Measurements from ENCODE around the gene GOLM1.

GOLM1 gene

GRCh38 chr9:86043999-86044398 lies 55.4 kb downstream of the GOLM1 start:
- no peak for ATAC-seq (replicated peaks)
- Mint-ChIP-seq H3K27me3 (no peaks in the 10 kb centered on the region), H3K27ac (no peak overlapping the region), H3K9me3 (peaks cover 0 to 5% of the 10 kb centered on the region in 2 donors), H3K4me1 (no peaks in the 10 kb centered on the region), H3K4me3 (no peak overlapping the region), H3K36me3 (no peaks in the 10 kb centered on the region)
- DNase-seq = no peak

- Mint-ChIP-seq H3K9me3 (peaks cover 0 to 5% of the 10 kb centered on the region in 2 donors), H3K36me3 (no peaks in the 10 kb centered on the region), H3K4me3 (no peak overlapping the region), H3K27me3 (no peaks in the 10 kb centered on the region), H3K27ac (no peak overlapping the region), H3K4me1 (no peaks in the 10 kb centered on the region)
- DNase-seq (no peak), ATAC-seq (replicated peaks) (no peak)
Observed at GRCh38 chr9:86043586-86043985, 55.8 kb downstream of the GOLM1 start.

- Mint-ChIP-seq H3K4me3 (no peak overlapping the region), H3K27ac (no peak overlapping the region), H3K9me3 (peaks cover 0 to under 1% of the 10 kb centered on the region in 2 donors), H3K4me1 (no peaks in the 10 kb centered on the region), H3K36me3 (no peaks in the 10 kb centered on the region), H3K27me3 (no peaks in the 10 kb centered on the region)
- no peak for DNase-seq
- no peak for ATAC-seq (replicated peaks)
Observed at GRCh38 chr9:86042199-86042978, 57.0 kb downstream of the GOLM1 start.

- H3K4me3 Mint-ChIP-seq = no peak overlapping the region
- no peaks in the 10 kb centered on the region for H3K36me3 Mint-ChIP-seq
- DNase-seq (no peak), ATAC-seq (replicated peaks) (no peak)
- peaks cover 0 to 4% of the 10 kb centered on the region in 2 donors for H3K27me3 Mint-ChIP-seq
- H3K27ac Mint-ChIP-seq = no peak overlapping the region
- H3K9me3 Mint-ChIP-seq = no peaks in the 10 kb centered on the region
- no peaks in the 10 kb centered on the region for H3K4me1 Mint-ChIP-seq
Observed at GRCh38 chr9:86041311-86041741, 58.0 kb downstream of the GOLM1 start.

- ATAC-seq (replicated peaks) (no peak), DNase-seq (no peak)
- H3K27me3 Mint-ChIP-seq = peaks cover 0 to 4% of the 10 kb centered on the region in 2 donors
- no peaks in the 10 kb centered on the region for H3K36me3 Mint-ChIP-seq
- H3K4me3 Mint-ChIP-seq = no peak overlapping the region
- H3K4me1 Mint-ChIP-seq = no peaks in the 10 kb centered on the region
- H3K9me3 Mint-ChIP-seq = no peaks in the 10 kb centered on the region
- no peak overlapping the region for H3K27ac Mint-ChIP-seq
Observed at GRCh38 chr9:86040861-86041155, 58.5 kb downstream of the GOLM1 start.

- ATAC-seq (replicated peaks) (no peak), DNase-seq (no peak)
- H3K9me3 Mint-ChIP-seq = no peaks in the 10 kb centered on the region
- H3K4me3 Mint-ChIP-seq = no peak overlapping the region
- H3K4me1 Mint-ChIP-seq = no peaks in the 10 kb centered on the region
- peaks cover 0 to 2% of the 10 kb centered on the region in 2 donors for H3K36me3 Mint-ChIP-seq
- no peak overlapping the region for H3K27ac Mint-ChIP-seq
- H3K27me3 Mint-ChIP-seq = peaks cover 0 to 4% of the 10 kb centered on the region in 2 donors
Observed at GRCh38 chr9:86039991-86040860, 59.1 kb downstream of the GOLM1 start.

- Mint-ChIP-seq H3K27me3 (peaks cover 0 to 4% of the 10 kb centered on the region in 2 donors), H3K4me3 (no peak overlapping the region), H3K27ac (no peak overlapping the region), H3K36me3 (peaks cover 7 to 11% of the 10 kb centered on the region in 2 donors), H3K4me1 (no peaks in the 10 kb centered on the region), H3K9me3 (no peaks in the 10 kb centered on the region)
- ATAC-seq (replicated peaks) = no peak
- DNase-seq = no peak
Observed at GRCh38 chr9:86036555-86036954, 62.8 kb downstream of the GOLM1 start.

GRCh38 chr9:86035827-86036440 lies 63.4 kb downstream of the GOLM1 start:
- peaks cover 0 to 4% of the 10 kb centered on the region in 2 donors for H3K27me3 Mint-ChIP-seq
- H3K4me3 Mint-ChIP-seq = no peak overlapping the region
- H3K36me3 Mint-ChIP-seq = peaks cover 7 to 11% of the 10 kb centered on the region in 2 donors
- no peak for DNase-seq
- H3K4me1 Mint-ChIP-seq = no peaks in the 10 kb centered on the region
- H3K27ac Mint-ChIP-seq = no peak overlapping the region
- ATAC-seq (replicated peaks) = no peak
- H3K9me3 Mint-ChIP-seq = no peaks in the 10 kb centered on the region

- DNase-seq = no peak
- Mint-ChIP-seq H3K27me3 (peaks cover 0 to 4% of the 10 kb centered on the region in 2 donors), H3K9me3 (no peaks in the 10 kb centered on the region), H3K36me3 (peaks cover 7 to 11% of the 10 kb centered on the region in 2 donors), H3K4me1 (no peaks in the 10 kb centered on the region), H3K27ac (no peak overlapping the region), H3K4me3 (no peak overlapping the region)
- ATAC-seq (replicated peaks) = no peak
Observed at GRCh38 chr9:86034863-86035734, 64.3 kb downstream of the GOLM1 start.

- no peaks in the 10 kb centered on the region for H3K27me3 Mint-ChIP-seq
- DNase-seq (no peak), ATAC-seq (replicated peaks) (no peak)
- H3K4me3 Mint-ChIP-seq = no peak overlapping the region
- no peaks in the 10 kb centered on the region for H3K4me1 Mint-ChIP-seq
- peaks cover 0 to 1% of the 10 kb centered on the region in 2 donors for H3K9me3 Mint-ChIP-seq
- no peak overlapping the region for H3K27ac Mint-ChIP-seq
- H3K36me3 Mint-ChIP-seq = peaks cover 58 to 64% of the 10 kb centered on the region in 2 donors
Observed at GRCh38 chr9:86027767-86028166, 71.6 kb downstream of the GOLM1 start.

- Mint-ChIP-seq H3K4me1 (no peaks in the 10 kb centered on the region), H3K27ac (no peak overlapping the region), H3K4me3 (no peak overlapping the region), H3K36me3 (peaks cover 68 to 78% of the 10 kb centered on the region in 2 donors), H3K9me3 (no peaks in the 10 kb centered on the region), H3K27me3 (no peaks in the 10 kb centered on the region)
- ATAC-seq (replicated peaks) = no peak
- no peak for DNase-seq
Observed at GRCh38 chr9:86022687-86023266, 76.6 kb downstream of the GOLM1 start.

- no peak overlapping the region for H3K27ac Mint-ChIP-seq
- ATAC-seq (replicated peaks) = no peak
- H3K4me1 Mint-ChIP-seq = no peaks in the 10 kb centered on the region
- no peak for DNase-seq
- no peak overlapping the region for H3K4me3 Mint-ChIP-seq
- H3K36me3 Mint-ChIP-seq = peaks cover 62 to 75% of the 10 kb centered on the region in 2 donors
- no peaks in the 10 kb centered on the region for H3K9me3 Mint-ChIP-seq
- no peaks in the 10 kb centered on the region for H3K27me3 Mint-ChIP-seq
Observed at GRCh38 chr9:86021166-86021565, 78.2 kb downstream of the GOLM1 start.

- ATAC-seq (replicated peaks) = no peak
- H3K9me3 Mint-ChIP-seq = no peaks in the 10 kb centered on the region
- no peak overlapping the region for H3K27ac Mint-ChIP-seq
- no peak for DNase-seq
- H3K4me1 Mint-ChIP-seq = no peaks in the 10 kb centered on the region
- peaks cover 58 to 71% of the 10 kb centered on the region in 2 donors for H3K36me3 Mint-ChIP-seq
- H3K27me3 Mint-ChIP-seq = no peaks in the 10 kb centered on the region
- no peak overlapping the region for H3K4me3 Mint-ChIP-seq
Observed at GRCh38 chr9:86020731-86021130, 78.6 kb downstream of the GOLM1 start.

All from stimulated activated naive B cell treated with anti-CD40 and anti-IgM and Interleukin-4, amounts not matched to agents 10 μg/mL and 1 μg/mL and 100 μg/mL, for 72 hours (primary cell).